A549 (cell line): ENCODE data around the gene ARHGEF26.
"Not testable (repeated sequence)": the region's sequence is repeated elsewhere in the genome, so short reads cannot be mapped to it uniquely, and the experiment has no call there.

Source experiments
- BCL3 ChIP-seq: fragments of >200 bp; sonication (Bioruptor Twin); formaldehyde crosslinking; IDR thresholded peaks from 3 replicates; pipeline ENCODE4 v1.6.1; 2016
- CTCF ChIP-seq: fragments of >200 bp; sonication (Bioruptor Twin); formaldehyde crosslinking; IDR thresholded peaks from 3 replicates; pipeline ENCODE4 v1.5.1; 2016
- E2F6 ChIP-seq: IDR thresholded peaks from 2 replicates; pipeline ENCODE4 v1.6.1; 2012; ENCODE audit warnings: low read depth, borderline replicate concordance
- EHMT2 ChIP-seq: fragments of 200-600 bp; sonication (generic); IDR thresholded peaks from 2 replicates; pipeline ENCODE4 v1.6.1; 2016; ENCODE audit warnings: antibody characterized with exemption, low read depth, mild to moderate bottlenecking, moderate library complexity
- EP300 ChIP-seq, 2 experiments: fragments of >200 bp; sonication (Bioruptor Twin); formaldehyde crosslinking; IDR thresholded peaks; 2 replicates in 1 of 2; 3 replicates in 1 of 2; pipeline ENCODE4 v1.6.1; 2016 to 2017
- FOSL2 ChIP-seq, 2 experiments: fragments of 450-650 bp in 1 of 2; fragments of >200 bp in 1 of 2; sonication (Bioruptor Twin) in 1 of 2; formaldehyde crosslinking; IDR thresholded peaks; 2 replicates each; pipeline versions ENCODE4 v1.5.0 to v1.6.1; 2016 to 2020; ENCODE audit warnings: mild to moderate bottlenecking in 1 of 2, moderate library complexity in 1 of 2
- HMGXB4 ChIP-seq: fragments of 250-450 bp; sonication (Bioruptor Pico); IDR thresholded peaks from 2 replicates; pipeline ENCODE4 v1.5.0; 2021; ENCODE audit warnings: mild to moderate bottlenecking, moderate library complexity, borderline replicate concordance
- JUN ChIP-seq, 2 experiments: fragments of >200 bp; sonication (Bioruptor Twin); formaldehyde crosslinking; IDR thresholded peaks; 2 replicates in 1 of 2; 3 replicates in 1 of 2; pipeline ENCODE4 v1.6.1; 2016 to 2017
- KDM5A ChIP-seq: fragments of 200-600 bp; sonication (generic); IDR thresholded peaks from 2 replicates; pipeline ENCODE4 v1.6.1; 2016; ENCODE audit warnings: antibody characterized with exemption, mild to moderate bottlenecking
- MAX ChIP-seq: IDR thresholded peaks from 2 replicates; pipeline ENCODE4 v1.6.1; 2012
- POLR2A ChIP-seq: IDR thresholded peaks from 2 replicates; pipeline ENCODE4 v1.6.1; 2012; ENCODE audit warnings: mild to moderate bottlenecking, low read length
- RFX5 ChIP-seq: fragments of 450-650 bp; IDR thresholded peaks from 2 replicates; pipeline ENCODE4 v1.7.1; 2014; ENCODE audit warnings: antibody characterized with exemption, mild to moderate bottlenecking, moderate library complexity
- USF2 ChIP-seq: fragments of 450-650 bp; IDR thresholded peaks from 2 replicates; pipeline ENCODE4 v1.6.1; 2014; ENCODE audit warnings: antibody characterized with exemption
- ZFP36 ChIP-seq: fragments of 450-650 bp; IDR thresholded peaks from 2 replicates; pipeline ENCODE4 v1.6.1; 2014; ENCODE audit warnings: borderline replicate concordance; ENCODE audit not compliant: partially characterized antibody

- TF ChIP-seq MAX; CTCF; POLR2A; E2F6; HMGXB4 (CRISPR knock-in tag); EP300 (IDR thresholded peaks at IDR 0.05); USF2; ZFP36; EHMT2; JUN (IDR thresholded peaks at IDR 0.05); KDM5A; BCL3; RFX5; FOSL2 (IDR thresholded peaks at IDR 0.05); FOSL2 (CRISPR knock-in tag; IDR thresholded peaks at IDR 0.05): not testable (repeated sequence)
Measured at GRCh38 chr3:154087756-154088480, 33.3 kb upstream of the ARHGEF26 start.
